SK-N-SH (cell line): ENCODE data around the gene ST6GALNAC3. TPM values are rescaled to one million over a fixed set of nuclear protein-coding genes. Genes with fewer than 3 reads are reported as not detected.

Source experiments
- CTCF ChIA-PET: fragments of 300-600, 350-600 bp; formaldehyde crosslinking; extraction: SDS; loops from one replicate; lab custom pipeline; 2021; lab: Yijun Ruan, JAX
- POLR2A ChIA-PET: fragments of 350-600 bp; sonication (Branson Sonifier 250); formaldehyde crosslinking; extraction: SDS; loops from one replicate; lab custom pipeline; 2020; ENCODE audit warnings: antibody characterized with exemption, inconsistent platforms; lab: Yijun Ruan, JAX
- DNase-seq: peaks from one replicate; pipeline ENCODE4 v3.0.0; 2012
- H2AFZ ChIP-seq: fragments of 200-600 bp; sonication (generic); 2 replicates; pipeline ENCODE4 v1.8.1; 2016; ENCODE audit warnings: antibody characterized with exemption, mild to moderate bottlenecking, low read depth
- H3F3A ChIP-seq: fragments of 200-600 bp; sonication (generic); replicated peaks from 2 replicates; pipeline ENCODE3; 2016; ENCODE audit warnings: antibody characterized with exemption, mild to moderate bottlenecking; ENCODE audit not compliant: insufficient read depth
- H3K27ac ChIP-seq, 2 experiments: fragments of 200-500 bp in 1 of 2; fragments of 200-600 bp in 1 of 2; sonication (Bioruptor generic) in 1 of 2; sonication (generic), shearing (Covaris generic) in 1 of 2; 2 replicates each; pipeline versions ENCODE4 v1.5.1 to v1.6.1; 2014 to 2016; ENCODE audit warnings: low read depth in 2 of 2, inconsistent platforms in 1 of 2, low read length in 1 of 2, mild to moderate bottlenecking in 1 of 2, mixed read lengths in 1 of 2
- H3K27me3 ChIP-seq: fragments of 200-600 bp; sonication (generic), shearing (Covaris generic); 2 replicates; pipeline ENCODE4 v1.6.1; 2016; ENCODE audit warnings: mixed run types; ENCODE audit not compliant: insufficient read depth
- H3K36me3 ChIP-seq, 2 experiments: fragments of 200-500 bp in 1 of 2; fragments of 200-600 bp in 1 of 2; sonication (Bioruptor generic) in 1 of 2; sonication (generic) in 1 of 2; replicated peaks in 1 of 2; 2 replicates each; pipeline versions ENCODE3 to v1.5.1; 2014 to 2016; ENCODE audit warnings: low read length in 1 of 2, mild to moderate bottlenecking in 1 of 2; ENCODE audit not compliant: insufficient read depth in 2 of 2, control insufficient read depth in 1 of 2
- H3K4me1 ChIP-seq, 2 experiments: fragments of 200-500 bp in 1 of 2; fragments of 200-600 bp in 1 of 2; sonication (Bioruptor generic) in 1 of 2; sonication (generic), shearing (Covaris generic) in 1 of 2; 2 replicates each; pipeline versions ENCODE4 v1.5.1 to v1.6.1; 2014 to 2016; ENCODE audit warnings: low read depth in 1 of 2, low read length in 1 of 2, mixed run types in 1 of 2; ENCODE audit not compliant: insufficient read depth in 2 of 2, control insufficient read depth in 1 of 2
- H3K4me2 ChIP-seq: fragments of 200-600 bp; sonication (generic), shearing (Covaris generic); 2 replicates; pipeline ENCODE4 v1.6.1; 2017; ENCODE audit warnings: mixed run types
- H3K4me3 ChIP-seq, 2 experiments: fragments of 200-500 bp in 1 of 2; fragments of 200-600 bp in 1 of 2; sonication (Bioruptor generic) in 1 of 2; sonication (generic), shearing (Covaris generic) in 1 of 2; 2 replicates each; pipeline versions ENCODE4 v1.5.1 to v1.8.1; 2014 to 2016; ENCODE audit warnings: low read depth in 2 of 2, inconsistent platforms in 1 of 2, low read length in 1 of 2, mild to moderate bottlenecking in 1 of 2, mixed read lengths in 1 of 2, moderate library complexity in 1 of 2
- H3K79me2 ChIP-seq: fragments of 200-600 bp; sonication (generic); 2 replicates; pipeline ENCODE4 v1.8.1; 2017; ENCODE audit warnings: mild to moderate bottlenecking; ENCODE audit not compliant: insufficient read depth
- H3K9ac ChIP-seq: fragments of 200-600 bp; sonication (generic); 2 replicates; pipeline ENCODE4 v1.6.1; 2017; ENCODE audit warnings: mixed run types
- H3K9me2 ChIP-seq: fragments of 200-600 bp; sonication (generic); 2 replicates; pipeline ENCODE4 v1.6.1; 2017; ENCODE audit warnings: mixed run types
- H3K9me3 ChIP-seq: fragments of 200-600 bp; sonication (generic); 2 replicates; pipeline ENCODE4 v1.6.1; 2017; ENCODE audit warnings: mixed run types, mild to moderate bottlenecking, moderate library complexity
- H4K20me1 ChIP-seq: fragments of 200-600 bp; sonication (generic); 2 replicates; pipeline ENCODE4 v1.6.1; 2017; ENCODE audit warnings: mild to moderate bottlenecking, mixed run types; ENCODE audit not compliant: insufficient read depth
- EP300 ChIP-seq, 2 experiments: IDR thresholded peaks; 2 replicates each; pipeline versions ENCODE4 v1.4.0 to v1.6.1; 2012; ENCODE audit warnings: borderline replicate concordance in 1 of 2, low read depth in 1 of 2, low read length in 1 of 2
- MEF2A ChIP-seq: IDR thresholded peaks from 2 replicates; pipeline ENCODE4 v1.4.0; 2012; ENCODE audit warnings: low read depth, borderline replicate concordance
- RAD21 ChIP-seq: IDR thresholded peaks from 2 replicates; pipeline ENCODE4 v1.6.1; 2012; ENCODE audit warnings: mild to moderate bottlenecking, low read length
- RCOR1 ChIP-seq: fragments of 150-350 bp; IDR thresholded peaks from 2 replicates; pipeline ENCODE4 v1.6.1; 2017; ENCODE audit warnings: antibody characterized with exemption, low read length
- RFX5 ChIP-seq: IDR thresholded peaks from 2 replicates; pipeline ENCODE4 v1.6.1; 2012; ENCODE audit warnings: mild to moderate bottlenecking, improper control_type of control experiment, low read length
- WGBS: methylation state at CpG from one replicate; pipeline ENCODE4 v1.1.6; 2017; ENCODE audit warnings: low lambda C conversion rate; 5-methylcytosine and 5-hydroxymethylcytosine counted together
- polyA plus RNA-seq, 3 experiments: library from polyadenylated mRNA; depleted of rRNA; stranded (reverse); fragments of >200 nt; gene quantifications; 2 replicates each; pipeline ENCODE4 v1.2.3, GENCODE V29; 2012
- TF ChIP-seq, protein P1 (sequence below): IDR thresholded peaks from 2 replicates; pipeline ENCODE4 v1.4.0; 2012; ENCODE audit warnings: low read depth, borderline replicate concordance
- TF ChIP-seq, protein P2 (sequence below): IDR thresholded peaks from 2 replicates; pipeline ENCODE4 v1.4.0; 2012; ENCODE audit warnings: low read depth
- TF ChIP-seq, protein P3 (sequence below): IDR thresholded peaks from 2 replicates; pipeline ENCODE4 v1.6.1; 2012; ENCODE audit warnings: mild to moderate bottlenecking, low read depth, low read length, moderate library complexity
- TF ChIP-seq, protein P4 (sequence below): fragments of 150-350 bp; IDR thresholded peaks from 2 replicates; pipeline ENCODE4 v1.6.1; 2017; ENCODE audit warnings: antibody characterized with exemption, low read length, low read depth, borderline replicate concordance

The ST6GALNAC3 gene
- polyA plus RNA-seq, 1 of the 3 experiments (the other 2 are of a cell fraction) = 8.1 TPM

DNA sequence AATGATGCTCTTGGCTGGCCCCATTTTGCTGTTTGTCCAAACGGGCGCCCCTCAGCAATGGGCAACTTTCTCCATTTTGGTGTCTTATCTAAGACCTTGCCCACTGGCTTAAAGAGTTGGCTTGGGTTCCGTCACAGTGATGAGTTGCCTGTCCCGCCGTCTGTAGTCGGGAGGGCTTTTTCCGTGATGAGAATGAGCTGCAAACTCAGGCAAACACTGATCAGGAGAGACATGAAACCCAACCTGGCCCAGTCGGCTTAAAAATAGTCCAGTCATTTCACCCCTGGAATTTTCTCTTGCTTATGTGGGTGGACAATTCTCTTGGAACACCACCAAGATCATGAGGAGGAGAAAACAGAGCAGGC lies 79.3 kb downstream of the ST6GALNAC3 start:
- Histone ChIP-seq H3K27me3 (no peaks in the 10 kb centered on the region), H3K9me2 (no peaks in the 10 kb centered on the region), H2AFZ (no peak overlapping the region), H3K4me1 (peaks cover 7 to 9% of the 10 kb centered on the region in 2 experiments; a peak in 2 of 4 replicates), H3F3A (peaks cover 10% of the 10 kb centered on the region), H4K20me1 (no peaks in the 10 kb centered on the region), H3K79me2 (no peaks in the 10 kb centered on the region; the same call in 1 of the 2 replicates), H3K9me3 (no peaks in the 10 kb centered on the region), H3K4me3 (peak overlapping the region in 1 of 2 experiments; percentile 49; a peak in 1 of 4 replicates), H3K9ac (no peak overlapping the region), H3K4me2 (no peak overlapping the region), H3K27ac (no peak overlapping the region; a peak in 1 of 4 replicates), H3K36me3 (no peaks in the 10 kb centered on the region)
- DNase-seq = no peak
- WGBS = 73% methylated on average over 8 of the region's 8 CpGs
- ChIA-PET POLR2A (interaction anchor here (1.0 kb wide), 1 partner anchor 16 kb away, joined by 3 read pairs; no protein-coding TSS in a partner anchor), CTCF (interaction anchor here (0.7 to 4.1 kb wide), 51 partner anchors 8 to 992 kb away, joined by 3 to 60 read pairs (median 4); no protein-coding TSS in a partner anchor)
- TF ChIP-seq RAD21 = no peak
- TF ChIP-seq, protein P1, sequence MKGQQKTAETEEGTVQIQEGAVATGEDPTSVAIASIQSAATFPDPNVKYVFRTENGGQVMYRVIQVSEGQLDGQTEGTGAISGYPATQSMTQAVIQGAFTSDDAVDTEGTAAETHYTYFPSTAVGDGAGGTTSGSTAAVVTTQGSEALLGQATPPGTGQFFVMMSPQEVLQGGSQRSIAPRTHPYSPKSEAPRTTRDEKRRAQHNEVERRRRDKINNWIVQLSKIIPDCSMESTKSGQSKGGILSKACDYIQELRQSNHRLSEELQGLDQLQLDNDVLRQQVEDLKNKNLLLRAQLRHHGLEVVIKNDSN = no peak
- no peak for TF ChIP-seq EP300 (IDR thresholded peaks at IDR 0.05; ENCODE audit: borderline replicate concordance in 1 of 2, low read depth in 1 of 2, low read length in 1 of 2)
- TF ChIP-seq RCOR1 = no peak
- TF ChIP-seq, protein P2, sequence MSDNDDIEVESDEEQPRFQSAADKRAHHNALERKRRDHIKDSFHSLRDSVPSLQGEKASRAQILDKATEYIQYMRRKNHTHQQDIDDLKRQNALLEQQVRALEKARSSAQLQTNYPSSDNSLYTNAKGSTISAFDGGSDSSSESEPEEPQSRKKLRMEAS = no peak
- TF ChIP-seq, protein P3, sequence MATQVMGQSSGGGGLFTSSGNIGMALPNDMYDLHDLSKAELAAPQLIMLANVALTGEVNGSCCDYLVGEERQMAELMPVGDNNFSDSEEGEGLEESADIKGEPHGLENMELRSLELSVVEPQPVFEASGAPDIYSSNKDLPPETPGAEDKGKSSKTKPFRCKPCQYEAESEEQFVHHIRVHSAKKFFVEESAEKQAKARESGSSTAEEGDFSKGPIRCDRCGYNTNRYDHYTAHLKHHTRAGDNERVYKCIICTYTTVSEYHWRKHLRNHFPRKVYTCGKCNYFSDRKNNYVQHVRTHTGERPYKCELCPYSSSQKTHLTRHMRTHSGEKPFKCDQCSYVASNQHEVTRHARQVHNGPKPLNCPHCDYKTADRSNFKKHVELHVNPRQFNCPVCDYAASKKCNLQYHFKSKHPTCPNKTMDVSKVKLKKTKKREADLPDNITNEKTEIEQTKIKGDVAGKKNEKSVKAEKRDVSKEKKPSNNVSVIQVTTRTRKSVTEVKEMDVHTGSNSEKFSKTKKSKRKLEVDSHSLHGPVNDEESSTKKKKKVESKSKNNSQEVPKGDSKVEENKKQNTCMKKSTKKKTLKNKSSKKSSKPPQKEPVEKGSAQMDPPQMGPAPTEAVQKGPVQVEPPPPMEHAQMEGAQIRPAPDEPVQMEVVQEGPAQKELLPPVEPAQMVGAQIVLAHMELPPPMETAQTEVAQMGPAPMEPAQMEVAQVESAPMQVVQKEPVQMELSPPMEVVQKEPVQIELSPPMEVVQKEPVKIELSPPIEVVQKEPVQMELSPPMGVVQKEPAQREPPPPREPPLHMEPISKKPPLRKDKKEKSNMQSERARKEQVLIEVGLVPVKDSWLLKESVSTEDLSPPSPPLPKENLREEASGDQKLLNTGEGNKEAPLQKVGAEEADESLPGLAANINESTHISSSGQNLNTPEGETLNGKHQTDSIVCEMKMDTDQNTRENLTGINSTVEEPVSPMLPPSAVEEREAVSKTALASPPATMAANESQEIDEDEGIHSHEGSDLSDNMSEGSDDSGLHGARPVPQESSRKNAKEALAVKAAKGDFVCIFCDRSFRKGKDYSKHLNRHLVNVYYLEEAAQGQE = no peak
- no peak for TF ChIP-seq RFX5
- TF ChIP-seq, protein P4, sequence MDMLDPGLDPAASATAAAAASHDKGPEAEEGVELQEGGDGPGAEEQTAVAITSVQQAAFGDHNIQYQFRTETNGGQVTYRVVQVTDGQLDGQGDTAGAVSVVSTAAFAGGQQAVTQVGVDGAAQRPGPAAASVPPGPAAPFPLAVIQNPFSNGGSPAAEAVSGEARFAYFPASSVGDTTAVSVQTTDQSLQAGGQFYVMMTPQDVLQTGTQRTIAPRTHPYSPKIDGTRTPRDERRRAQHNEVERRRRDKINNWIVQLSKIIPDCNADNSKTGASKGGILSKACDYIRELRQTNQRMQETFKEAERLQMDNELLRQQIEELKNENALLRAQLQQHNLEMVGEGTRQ = no peak
- no peak for TF ChIP-seq MEF2A
